COR-L47 (cell line): ENCODE data around the gene GABRD.

ENCODE experiments used
- DNase-seq: peaks from one replicate; lab custom pipeline; 2025; lab: John Stamatoyannopoulos, UW

The GABRD gene

DNA sequence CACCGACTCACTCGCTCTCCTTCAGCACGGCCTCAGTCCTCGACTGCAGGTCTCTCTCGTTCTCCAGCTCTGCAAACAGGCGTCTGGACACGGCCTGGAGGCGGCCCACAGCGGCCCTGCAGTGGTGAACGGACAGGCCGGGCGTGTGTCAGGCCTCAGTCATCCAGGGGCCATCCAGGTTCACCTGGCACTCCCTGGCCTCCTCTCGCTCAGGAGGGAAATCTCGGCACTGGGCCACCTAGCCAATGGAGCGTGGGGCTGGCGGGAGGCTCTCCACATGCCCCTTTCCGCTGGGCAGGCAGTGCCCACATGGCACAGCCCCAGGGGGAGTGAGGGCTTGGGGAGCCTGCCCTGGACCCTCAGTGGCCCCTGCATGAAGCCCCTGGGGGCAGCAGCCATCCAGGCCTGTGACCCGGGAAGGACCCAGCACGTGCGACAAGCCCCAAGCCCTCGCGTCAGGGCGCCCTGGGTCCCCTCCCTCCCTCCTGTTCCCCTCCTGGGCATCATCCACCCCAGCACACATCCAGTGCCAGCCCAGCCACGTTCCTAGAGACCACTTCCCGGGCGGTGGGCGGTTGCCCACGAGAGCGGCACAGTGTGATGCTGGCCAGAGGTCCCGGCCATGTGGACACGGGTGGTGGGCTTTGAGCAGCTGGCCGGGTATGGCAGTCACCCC lies 33.6 kb upstream of the GABRD start:
- no peak for DNase-seq

- DNase-seq: no peak
Measured at GRCh38 chr1:1986451-1987141, 32.5 kb upstream of the GABRD start.

- no peak for DNase-seq
Measured at GRCh38 chr1:1987142-1987510, 32.0 kb upstream of the GABRD start.

GRCh38 chr1:1988061-1988945 lies 30.8 kb upstream of the GABRD start:
- no peak for DNase-seq

DNA sequence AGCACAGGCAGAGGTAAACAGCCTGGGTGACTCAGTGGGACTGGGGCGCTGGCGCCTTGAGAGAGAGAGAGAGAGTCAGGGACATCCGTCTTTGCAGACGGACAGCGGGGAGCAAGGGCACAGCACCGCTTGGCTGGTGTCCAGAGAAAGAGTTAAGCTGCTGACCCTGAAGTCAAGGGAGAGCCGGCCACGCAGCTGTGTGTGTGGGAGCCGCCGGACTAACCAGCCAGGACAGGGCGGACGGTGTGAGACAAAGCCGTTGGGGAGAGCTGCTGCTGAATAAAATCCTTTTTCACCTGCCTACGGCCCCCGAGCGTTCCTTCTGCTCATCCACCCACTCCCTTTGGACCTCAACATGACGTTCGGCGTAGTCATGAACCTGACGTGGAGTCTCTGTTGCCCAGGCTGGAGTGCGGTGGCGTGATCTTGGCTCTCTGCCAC lies 30.0 kb upstream of the GABRD start:
- DNase-seq: no peak

DNA sequence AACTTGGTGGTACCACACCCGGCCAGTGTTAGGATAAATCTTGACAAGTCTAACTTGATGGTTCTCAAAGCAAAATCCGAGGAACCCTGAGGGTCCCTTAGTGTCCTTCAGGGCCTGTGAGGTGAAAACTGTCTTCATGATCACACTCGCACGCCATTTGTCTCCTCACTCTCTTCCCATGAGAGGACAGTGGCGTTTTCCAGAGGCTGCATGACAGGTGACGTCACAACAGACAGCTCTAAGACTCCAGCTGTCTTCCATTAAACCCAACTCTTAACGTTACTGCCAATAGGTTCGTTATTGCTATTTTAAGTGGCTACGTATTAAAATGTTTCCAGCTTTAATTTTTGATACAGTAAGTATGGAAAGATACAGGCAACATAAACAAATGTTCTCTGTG lies 29.4 kb upstream of the GABRD start:
- no peak for DNase-seq

DNA sequence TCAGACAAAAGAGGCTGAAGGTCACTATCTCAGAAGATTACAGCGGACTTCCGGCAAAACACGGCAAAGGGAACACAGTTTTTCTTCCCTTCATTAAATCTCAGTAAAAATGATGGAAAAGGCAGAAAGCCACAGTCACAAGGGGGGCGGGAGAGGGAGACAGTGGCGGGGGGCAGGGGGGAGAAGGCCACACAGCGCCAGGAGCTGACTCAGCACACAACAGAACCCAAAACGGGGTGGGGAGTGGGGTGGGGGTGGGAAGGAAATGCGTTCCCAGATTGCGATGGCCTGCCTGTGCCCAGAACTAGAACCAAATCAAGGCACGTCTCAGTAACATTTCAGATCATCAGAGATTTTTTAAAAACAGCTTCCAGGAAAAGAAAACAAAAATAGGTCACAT lies 28.9 kb upstream of the GABRD start:
- DNase-seq: no peak

- DNase-seq: no peak
Measured at GRCh38 chr1:1994536-1994935, 24.6 kb upstream of the GABRD start.

DNA sequence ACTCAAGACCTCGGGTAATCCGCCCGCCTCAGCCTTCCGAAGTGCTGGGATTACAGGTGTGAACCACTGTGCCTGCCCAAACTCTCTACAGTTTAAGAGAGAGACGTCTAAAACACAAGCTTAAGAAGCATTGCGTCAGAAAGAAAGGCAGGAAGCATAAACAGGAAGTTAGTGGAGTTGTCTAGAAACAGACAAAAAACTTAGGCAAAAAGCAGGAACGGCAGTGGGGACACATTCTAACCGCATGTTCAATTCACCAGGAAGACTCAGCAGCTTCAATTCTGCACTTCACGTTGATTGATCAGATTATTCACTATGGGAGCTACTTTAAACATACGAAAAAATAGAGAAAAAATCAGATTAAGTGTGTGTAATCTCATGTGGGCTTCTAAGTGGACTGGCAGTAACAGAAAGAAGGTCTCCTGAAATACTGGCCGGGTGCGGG lies 22.9 kb upstream of the GABRD start:
- DNase-seq: no peak

GRCh38 chr1:1997576-1997975 lies 21.6 kb upstream of the GABRD start:
- no peak for DNase-seq

GRCh38 chr1:2000432-2000831 lies 18.7 kb upstream of the GABRD start:
- no peak for DNase-seq

DNA sequence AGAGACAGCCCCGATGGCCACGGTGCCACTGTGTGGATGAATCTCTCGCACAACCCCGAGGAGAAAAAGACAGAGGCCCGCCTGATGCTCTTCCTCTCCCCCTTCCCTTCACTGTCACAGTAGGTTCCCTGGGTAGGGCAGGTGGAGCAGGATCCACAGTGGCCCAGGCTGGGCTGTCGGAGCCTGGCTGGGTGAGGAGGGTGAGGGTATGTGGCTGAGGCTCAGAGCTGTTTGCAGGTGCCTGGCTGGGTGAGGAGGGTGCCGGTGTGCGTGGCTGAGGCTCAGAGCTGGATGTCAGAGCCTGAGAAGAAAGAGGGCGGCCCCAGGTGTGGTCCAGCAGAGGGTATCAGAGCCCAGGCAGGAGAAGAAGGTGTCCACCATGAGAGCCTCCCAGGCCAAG lies 18.3 kb upstream of the GABRD start:
- DNase-seq: no peak

- DNase-seq: no peak
Measured at GRCh38 chr1:2001773-2002411, 17.3 kb upstream of the GABRD start.

- DNase-seq: no peak
Measured at GRCh38 chr1:2003541-2004131, 15.5 kb upstream of the GABRD start, which contains the start of gene CFAP74. TSS of gene CFAP74 (minus strand) at chr1:2003786. CDS start at chr1:1990956, 12,830 bp downstream.

DNA sequence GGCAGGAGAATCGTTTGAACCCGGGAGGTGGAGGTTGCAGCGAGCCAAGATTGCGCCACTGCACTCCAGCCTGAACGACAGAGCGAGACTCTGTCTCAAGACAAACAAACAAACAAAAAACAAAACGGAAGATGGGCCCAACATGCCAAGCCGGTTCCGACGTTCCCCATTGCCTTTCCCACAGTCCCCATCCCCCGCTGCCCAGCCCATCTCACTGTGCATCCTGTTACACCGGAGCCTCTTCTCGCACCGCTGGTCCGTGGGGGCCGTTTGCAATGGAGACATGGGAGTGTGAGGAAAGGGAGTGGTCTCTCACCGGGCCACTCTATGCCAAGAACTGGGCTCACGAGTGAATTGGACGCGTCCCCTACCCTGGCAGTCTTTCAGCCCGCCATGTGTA lies 14.3 kb upstream of the GABRD start:
- DNase-seq: no peak

GRCh38 chr1:2009101-2010053 lies 9.8 kb upstream of the GABRD start:
- no peak for DNase-seq

GRCh38 chr1:2014181-2014580 lies 5.0 kb upstream of the GABRD start:
- no peak for DNase-seq

DNA sequence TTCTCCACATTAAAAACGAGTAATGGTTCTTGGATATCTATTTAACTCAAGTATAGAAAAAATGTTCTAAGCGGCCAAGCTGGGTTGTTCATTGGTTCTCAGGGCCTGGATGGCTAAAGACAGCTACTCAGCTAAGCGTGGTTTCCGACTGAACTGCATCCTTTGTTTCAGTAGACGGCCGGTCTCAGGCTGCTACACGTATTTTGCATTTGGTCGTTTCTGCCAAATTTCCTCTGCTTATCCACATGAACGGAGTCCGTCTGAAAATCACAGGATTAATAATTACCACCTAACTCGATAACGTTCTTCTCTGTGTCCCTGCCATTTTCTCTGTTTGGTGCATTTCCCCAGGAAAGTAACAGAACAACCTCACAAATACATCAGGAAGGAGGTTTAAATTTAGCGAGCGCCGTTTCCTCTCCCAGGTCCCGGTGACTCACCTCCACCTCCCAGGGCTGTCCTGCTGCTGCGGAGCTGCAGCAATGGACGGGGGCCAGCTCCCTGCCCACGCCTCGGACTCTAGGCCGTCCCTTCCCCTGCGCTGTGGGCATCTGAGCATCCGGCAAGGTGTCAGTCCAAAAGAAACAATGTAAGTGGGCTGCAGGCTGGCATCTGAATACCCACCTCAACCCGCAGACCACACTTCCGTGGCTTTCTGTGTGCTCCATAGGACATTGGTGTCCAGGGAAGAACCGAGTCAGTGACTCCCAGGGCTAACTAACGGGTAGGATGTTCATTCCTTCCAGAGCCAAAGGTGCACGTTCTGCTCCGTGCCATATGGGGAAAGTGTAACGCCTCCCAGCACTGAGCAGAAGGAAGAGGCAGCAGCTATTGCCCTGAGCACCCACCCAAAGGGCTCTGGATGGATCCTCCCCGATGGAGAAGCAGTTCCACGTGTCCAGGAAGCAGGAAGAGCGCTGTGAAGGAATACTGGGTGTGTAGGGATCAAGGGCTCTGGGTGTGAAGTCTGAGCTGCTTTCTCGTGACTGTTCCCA lies 4.1 kb upstream of the GABRD start:
- no peak for DNase-seq

DNA sequence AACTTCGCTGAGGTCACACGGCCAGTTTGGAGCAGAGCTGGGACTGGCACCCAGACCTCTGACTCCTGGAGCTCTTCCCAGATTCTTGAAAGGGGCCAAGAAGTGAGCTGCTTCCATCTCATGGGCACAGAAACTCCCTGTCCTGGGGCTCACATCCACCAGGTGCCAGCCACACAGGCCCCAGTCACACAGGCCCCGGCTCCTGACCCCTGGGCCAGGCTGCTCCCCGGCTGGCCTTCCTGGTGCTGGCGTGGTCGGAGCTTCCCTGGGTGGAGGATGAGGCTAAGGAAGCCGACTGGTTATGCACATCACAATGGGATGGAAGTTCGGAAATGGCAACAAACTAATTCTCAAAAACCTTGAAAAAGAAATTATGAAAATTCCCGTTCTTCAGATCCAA lies 3.0 kb upstream of the GABRD start:
- no peak for DNase-seq
